Activated T-helper 1 cell treated with anti-CD3 and anti-CD28 coated beads, Interleukin-12 subunit alpha, Interleukin-12 subunit beta, Interleukin-2, Interleukin-4 antibody, amounts not matched to agents 30 ng/mL and 10 ng/mL and 1 ng/mL, durations not matched to agents 14 hours and 24 hours and 36 hours (primary cell): ENCODE results near the gene TUBB2A. TPM values are rescaled to one million over a fixed set of nuclear protein-coding genes. Genes with fewer than 3 reads are reported as not detected.
"Not testable (repeated sequence)": the region's sequence is repeated elsewhere in the genome, so short reads cannot be mapped to it uniquely, and the experiment has no call there.

ENCODE experiments used
- DNase-seq: peaks from one replicate; pipeline ENCODE4 v3.0.0; 2021; ENCODE audit warnings: low spot score
- H3K27ac Mint-ChIP-seq: one replicate; pipeline ENCODE4 v1.8.0; 2021; ENCODE audit warnings: mild to moderate bottlenecking, mixed read lengths
- H3K27me3 Mint-ChIP-seq: one replicate; pipeline ENCODE4 v1.8.0; 2022; ENCODE audit warnings: mild to moderate bottlenecking, moderate library complexity, mixed read lengths; ENCODE audit not compliant: insufficient read depth
- H3K36me3 Mint-ChIP-seq: one replicate; pipeline ENCODE4 v1.8.0; 2021; ENCODE audit warnings: low read depth, mixed read lengths
- H3K4me1 Mint-ChIP-seq: one replicate; pipeline ENCODE4 v1.8.0; 2021; ENCODE audit warnings: low read depth, mixed read lengths
- H3K4me3 Mint-ChIP-seq: one replicate; pipeline ENCODE4 v1.8.0; 2021; ENCODE audit warnings: mild to moderate bottlenecking, moderate library complexity, mixed read lengths
- H3K9me3 Mint-ChIP-seq: one replicate; pipeline ENCODE4 v1.8.0; 2021; ENCODE audit warnings: mixed read lengths
- intact Hi-C: fragments of 100-400 bp; cut with micrococcal nuclease; formaldehyde crosslinking; loops from one replicate; pipeline ENCODE4 v1.15.1; 2024
- total RNA-seq: library from RNA; stranded (reverse); gene quantifications from 2 replicates; pipeline ENCODE4 v1.2.3, GENCODE V29; 2022

The TUBB2A gene
- total RNA-seq, 1 donor from 2014 or later: 5.6 TPM

- Mint-ChIP-seq H3K9me3 (no peaks in the 10 kb centered on the region), H3K27me3 (peaks cover 9% of the 10 kb centered on the region), H3K4me1 (peaks cover 5% of the 10 kb centered on the region), H3K36me3 (no peaks in the 10 kb centered on the region), H3K4me3 (no peak overlapping the region), H3K27ac (no peak overlapping the region)
- intact Hi-C loops: no loop called here
- no peak for DNase-seq
These were observed 18.5 kb upstream of the TUBB2A start for GRCh38 chr6:3175715-3176402.

- DNase-seq, H3K4me3 Mint-ChIP-seq, intact Hi-C loops, H3K27ac Mint-ChIP-seq, H3K9me3 Mint-ChIP-seq, H3K4me1 Mint-ChIP-seq, H3K36me3 Mint-ChIP-seq, H3K27me3 Mint-ChIP-seq: not testable (repeated sequence)
These were observed 16.3 kb upstream of the TUBB2A start for GRCh38 chr6:3173636-3174089.

- H3K9me3 Mint-ChIP-seq, H3K36me3 Mint-ChIP-seq, DNase-seq, H3K4me3 Mint-ChIP-seq, H3K27ac Mint-ChIP-seq, H3K4me1 Mint-ChIP-seq, intact Hi-C loops, H3K27me3 Mint-ChIP-seq: not testable (repeated sequence)
These were observed 15.4 kb upstream of the TUBB2A start for GRCh38 chr6:3172789-3173188.

- H3K4me3 Mint-ChIP-seq, DNase-seq, H3K27ac Mint-ChIP-seq, H3K4me1 Mint-ChIP-seq, H3K9me3 Mint-ChIP-seq, intact Hi-C loops, H3K36me3 Mint-ChIP-seq: not testable (repeated sequence)
- H3K27me3 Mint-ChIP-seq: peaks cover 13% of the 10 kb centered on the region
These were observed 14.2 kb upstream of the TUBB2A start for GRCh38 chr6:3171313-3172175.

- H3K4me1 Mint-ChIP-seq, H3K27ac Mint-ChIP-seq, intact Hi-C loops, H3K4me3 Mint-ChIP-seq, H3K9me3 Mint-ChIP-seq, H3K36me3 Mint-ChIP-seq, DNase-seq: not testable (repeated sequence)
- peaks cover 13% of the 10 kb centered on the region for H3K27me3 Mint-ChIP-seq
These were observed 13.3 kb upstream of the TUBB2A start for GRCh38 chr6:3170676-3171075.

- intact Hi-C loops, DNase-seq, H3K9me3 Mint-ChIP-seq, H3K4me1 Mint-ChIP-seq, H3K27ac Mint-ChIP-seq, H3K4me3 Mint-ChIP-seq, H3K36me3 Mint-ChIP-seq: not testable (repeated sequence)
- H3K27me3 Mint-ChIP-seq: peaks cover 16% of the 10 kb centered on the region
These were observed 10.7 kb upstream of the TUBB2A start for GRCh38 chr6:3168046-3168445.

GRCh38 chr6:3166535-3167225 lies 9.3 kb upstream of the TUBB2A start:
- DNase-seq, H3K36me3 Mint-ChIP-seq, intact Hi-C loops, H3K27ac Mint-ChIP-seq, H3K9me3 Mint-ChIP-seq, H3K4me3 Mint-ChIP-seq: not testable (repeated sequence)
- Mint-ChIP-seq H3K27me3 (peaks cover 24% of the 10 kb centered on the region), H3K4me1 (peaks cover 17% of the 10 kb centered on the region)

GRCh38 chr6:3165631-3166534 lies 8.5 kb upstream of the TUBB2A start:
- H3K27me3 Mint-ChIP-seq: peaks cover 32% of the 10 kb centered on the region
- no peaks in the 10 kb centered on the region for H3K9me3 Mint-ChIP-seq
- H3K4me3 Mint-ChIP-seq: no peak overlapping the region
- peaks cover 17% of the 10 kb centered on the region for H3K4me1 Mint-ChIP-seq
- DNase-seq: no peak
- intact Hi-C loops: no loop called here
- H3K27ac Mint-ChIP-seq: no peak overlapping the region
- H3K36me3 Mint-ChIP-seq: no peaks in the 10 kb centered on the region

GRCh38 chr6:3164388-3164787 lies 7.0 kb upstream of the TUBB2A start:
- Mint-ChIP-seq H3K27me3 (peaks cover 44% of the 10 kb centered on the region), H3K4me1 (peaks cover 26% of the 10 kb centered on the region), H3K27ac (no peak overlapping the region), H3K36me3 (peaks cover 4% of the 10 kb centered on the region), H3K9me3 (peaks cover 6% of the 10 kb centered on the region), H3K4me3 (no peak overlapping the region)
- intact Hi-C loops: no loop called here
- DNase-seq: no peak

GRCh38 chr6:3163248-3163594 lies 5.9 kb upstream of the TUBB2A start:
- peaks cover 31% of the 10 kb centered on the region for H3K4me1 Mint-ChIP-seq
- peaks cover 6% of the 10 kb centered on the region for H3K9me3 Mint-ChIP-seq
- no peak for DNase-seq
- peaks cover 4% of the 10 kb centered on the region for H3K36me3 Mint-ChIP-seq
- intact Hi-C loops: no loop called here
- no peak overlapping the region for H3K27ac Mint-ChIP-seq
- peak overlapping the region; percentile 82 for H3K4me3 Mint-ChIP-seq
- H3K27me3 Mint-ChIP-seq: peaks cover 56% of the 10 kb centered on the region

GRCh38 chr6:3162565-3163247 lies 5.4 kb upstream of the TUBB2A start:
- Mint-ChIP-seq H3K9me3 (peaks cover 6% of the 10 kb centered on the region), H3K4me3 (peak overlapping the region; percentile 82), H3K4me1 (peaks cover 33% of the 10 kb centered on the region), H3K27me3 (peaks cover 56% of the 10 kb centered on the region), H3K27ac (no peak overlapping the region), H3K36me3 (peaks cover 4% of the 10 kb centered on the region)
- intact Hi-C loops: no loop called here
- peak; percentile 33 for DNase-seq

- H3K27me3 Mint-ChIP-seq: peaks cover 52% of the 10 kb centered on the region
- peaks cover 33% of the 10 kb centered on the region for H3K4me1 Mint-ChIP-seq
- DNase-seq: no peak
- H3K36me3 Mint-ChIP-seq: peaks cover 4% of the 10 kb centered on the region
- intact Hi-C loops: no loop called here
- no peak overlapping the region for H3K27ac Mint-ChIP-seq
- peaks cover 6% of the 10 kb centered on the region for H3K9me3 Mint-ChIP-seq
- no peak overlapping the region for H3K4me3 Mint-ChIP-seq
These were observed 4.7 kb upstream of the TUBB2A start for GRCh38 chr6:3162067-3162497.
